GM19043 (cell line): ENCODE data around the gene CHRD.

Experiments
- ATAC-seq: cut with Tn5 transposase; IDR thresholded peaks from one replicate; pipeline ENCODE4 v1.9.1; 2021; ENCODE audit warnings: low read depth; ENCODE audit not compliant: unreplicated experiment

Gene CHRD

DNA sequence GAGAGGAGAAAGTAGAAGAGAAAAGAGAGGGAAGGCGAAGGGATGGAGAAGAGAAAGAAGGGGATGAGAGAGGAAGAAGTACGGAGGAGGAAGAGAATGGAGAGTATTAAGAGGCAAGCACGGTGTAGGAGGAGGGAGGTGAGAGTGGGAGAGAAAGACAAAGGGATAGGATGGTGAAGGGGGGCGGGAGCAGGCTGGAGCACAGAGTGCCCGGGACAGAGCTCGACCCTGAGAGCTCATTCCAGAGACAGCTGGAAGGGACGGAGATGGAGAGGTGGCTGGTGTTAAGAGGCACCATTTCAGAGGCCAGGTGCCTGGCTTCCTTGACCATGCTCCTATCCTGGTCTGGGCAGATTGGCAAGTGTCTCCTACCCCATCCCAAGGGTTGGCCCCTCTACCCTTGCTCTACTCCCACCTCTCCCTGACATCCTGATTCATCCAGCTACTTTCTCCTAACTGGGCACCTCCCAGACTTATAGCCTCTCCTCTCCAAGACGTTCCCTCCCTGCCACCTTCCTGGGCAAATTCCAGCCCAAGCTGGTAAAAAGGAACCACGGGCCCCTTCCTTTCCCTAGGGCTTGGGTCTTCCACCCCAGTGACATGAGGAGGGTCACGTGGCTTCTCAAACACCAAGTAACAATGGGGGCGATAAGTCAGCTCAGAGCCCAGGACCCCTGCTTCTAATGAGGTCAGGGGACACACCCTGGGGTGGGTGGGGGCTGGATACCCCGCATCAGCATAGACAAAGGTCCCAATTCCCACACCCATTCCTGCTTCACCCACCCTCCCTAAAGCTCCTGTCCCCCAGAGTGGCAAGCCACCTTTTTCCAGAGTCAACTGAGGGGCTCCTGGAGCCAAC is 19.6 kb upstream of the CHRD start:
- no peak for ATAC-seq

DNA sequence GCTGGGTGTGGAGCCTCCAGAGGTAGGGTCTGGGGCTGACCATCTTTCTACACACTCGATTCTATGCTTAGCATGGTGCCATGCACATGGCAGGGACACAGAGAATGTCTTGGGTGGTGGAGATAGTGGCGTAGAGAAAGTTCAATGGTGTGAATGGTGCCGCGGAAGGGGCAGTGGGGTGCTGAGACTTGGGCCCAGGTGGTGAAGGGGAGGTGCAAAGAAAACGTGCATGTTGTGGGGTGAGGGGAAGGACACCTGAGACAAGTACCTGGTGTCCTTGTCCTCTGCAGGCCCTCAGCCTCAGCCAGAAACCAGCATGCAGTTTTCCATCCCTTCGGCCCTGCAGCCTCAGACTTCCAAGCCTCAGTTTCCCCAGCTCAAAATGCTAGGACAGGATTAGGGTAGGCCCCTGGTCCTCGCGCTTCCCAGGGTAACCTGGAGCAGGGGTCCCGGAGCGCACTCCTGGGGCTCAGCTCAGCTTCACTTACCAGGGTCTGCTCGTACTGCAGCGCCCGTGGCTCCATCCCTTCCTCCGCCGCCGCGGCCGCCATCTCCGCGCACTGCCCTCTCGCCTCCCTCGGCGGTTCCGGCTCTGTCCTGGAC is 18.8 kb upstream of the CHRD start:
- no peak for ATAC-seq

DNA sequence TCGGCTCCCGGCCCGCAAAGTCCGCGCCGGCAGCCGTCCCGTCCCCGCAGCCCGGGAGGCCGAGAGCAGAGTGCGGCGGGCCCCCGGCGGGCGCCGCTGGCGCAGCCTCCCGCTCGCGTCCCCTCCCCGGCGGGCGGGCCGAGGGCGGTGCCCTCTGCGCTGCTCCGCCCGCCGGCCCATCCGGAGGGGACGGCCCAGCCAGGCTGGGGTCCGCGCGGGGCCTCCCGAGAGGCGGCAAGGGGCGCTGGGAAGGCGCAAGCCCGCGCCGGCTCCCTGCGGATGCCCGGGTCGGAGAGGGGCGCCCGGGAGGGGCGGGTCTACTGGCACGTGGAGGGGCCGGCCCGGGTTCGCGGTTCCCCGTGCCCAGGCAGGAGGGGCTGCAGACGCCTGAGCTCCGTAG is 18.3 kb upstream of the CHRD start, which contains the start of the genes CLCN2 and POLR2H:
Gene CLCN2, minus strand, starts transcription at position 74 of the 400 bp plus-strand sequence. CDS start 126 bp downstream, outside the sequence.
Gene POLR2H, plus strand, starts transcription at position 179 of the 400 bp plus-strand sequence. CDS start 1,783 bp downstream, outside the sequence.
- peak; percentile 32 for ATAC-seq

DNA sequence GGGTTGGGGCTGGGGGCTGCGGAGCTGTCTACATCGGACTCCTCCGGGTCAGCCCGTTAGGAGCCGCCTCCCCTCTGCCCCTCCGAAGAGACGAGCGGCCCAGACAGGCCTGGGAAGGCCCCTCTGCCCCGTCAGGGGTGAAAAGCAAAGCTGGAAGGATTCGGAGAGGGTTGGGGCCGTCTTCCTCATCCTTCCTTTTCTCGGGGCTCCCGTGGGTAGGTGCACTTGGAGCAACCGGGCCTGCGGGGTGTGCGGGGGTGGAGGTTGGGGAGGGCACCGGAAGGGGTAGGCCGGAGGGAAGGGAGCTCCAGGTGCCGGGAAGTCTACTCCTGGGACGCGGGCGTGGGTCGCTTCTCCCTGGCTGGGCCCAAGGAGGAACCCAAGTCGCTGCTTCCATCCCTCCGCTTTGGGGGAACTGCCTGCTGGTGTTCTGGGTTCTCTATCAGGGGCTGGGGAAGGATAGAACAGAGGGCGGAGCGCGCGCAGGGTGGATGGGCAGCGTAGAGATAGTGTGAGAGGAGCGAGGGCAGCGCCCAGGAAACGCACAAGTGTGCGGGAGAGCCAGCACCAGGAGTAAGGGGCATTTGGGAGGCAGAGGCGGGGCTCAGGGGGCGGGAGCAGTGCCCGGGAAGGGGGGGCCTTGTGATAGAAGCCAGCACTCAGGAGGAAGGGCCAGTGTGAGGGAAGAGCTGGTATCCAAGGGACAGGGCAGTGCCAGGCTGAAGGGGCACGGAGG is 17.8 kb upstream of the CHRD start:
- no peak for ATAC-seq

DNA sequence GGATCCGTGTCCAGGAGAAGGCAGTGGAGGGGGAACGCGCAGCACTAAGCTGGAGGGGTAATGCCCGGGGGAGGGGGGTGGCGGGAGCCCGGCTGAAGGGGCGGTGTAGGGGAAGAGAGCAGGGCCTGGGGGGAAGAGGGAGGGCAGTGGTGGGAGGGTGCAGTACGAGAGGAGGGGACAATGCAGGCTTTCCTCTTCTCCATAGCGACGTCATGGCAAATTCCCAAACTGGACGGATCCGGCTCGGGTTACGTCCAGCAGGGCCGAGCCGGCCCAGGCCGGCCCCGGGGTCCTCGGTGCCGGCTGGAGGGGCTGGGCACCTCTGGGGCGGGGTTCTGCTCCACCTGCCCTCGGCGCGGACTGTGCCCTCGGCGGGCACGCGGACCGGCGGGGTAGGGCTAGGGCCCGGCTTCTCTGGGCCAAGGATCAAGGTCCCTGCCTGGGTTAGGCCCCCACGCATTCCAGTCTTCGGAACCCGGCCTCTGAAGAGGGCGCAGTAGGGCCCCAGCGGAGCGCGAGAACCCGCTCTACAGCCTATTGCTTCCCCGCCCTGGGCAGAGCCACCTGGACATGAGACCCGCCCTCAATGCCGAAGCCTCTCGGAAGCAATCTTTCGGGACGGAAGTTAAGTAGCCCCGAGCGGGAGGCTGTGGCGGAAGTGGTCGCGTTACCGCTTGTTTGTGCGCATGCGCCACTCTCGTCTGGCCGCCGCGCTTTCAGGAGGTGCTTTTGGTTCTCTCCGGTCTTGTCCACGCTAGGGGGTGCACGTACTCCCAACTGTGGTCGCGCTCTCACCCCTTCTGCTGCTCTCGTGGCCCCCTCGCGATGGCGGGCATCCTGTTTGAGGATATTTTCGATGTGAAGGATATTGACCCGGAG is 16.9 kb upstream of the CHRD start:
- peak; percentile 87 for ATAC-seq

DNA sequence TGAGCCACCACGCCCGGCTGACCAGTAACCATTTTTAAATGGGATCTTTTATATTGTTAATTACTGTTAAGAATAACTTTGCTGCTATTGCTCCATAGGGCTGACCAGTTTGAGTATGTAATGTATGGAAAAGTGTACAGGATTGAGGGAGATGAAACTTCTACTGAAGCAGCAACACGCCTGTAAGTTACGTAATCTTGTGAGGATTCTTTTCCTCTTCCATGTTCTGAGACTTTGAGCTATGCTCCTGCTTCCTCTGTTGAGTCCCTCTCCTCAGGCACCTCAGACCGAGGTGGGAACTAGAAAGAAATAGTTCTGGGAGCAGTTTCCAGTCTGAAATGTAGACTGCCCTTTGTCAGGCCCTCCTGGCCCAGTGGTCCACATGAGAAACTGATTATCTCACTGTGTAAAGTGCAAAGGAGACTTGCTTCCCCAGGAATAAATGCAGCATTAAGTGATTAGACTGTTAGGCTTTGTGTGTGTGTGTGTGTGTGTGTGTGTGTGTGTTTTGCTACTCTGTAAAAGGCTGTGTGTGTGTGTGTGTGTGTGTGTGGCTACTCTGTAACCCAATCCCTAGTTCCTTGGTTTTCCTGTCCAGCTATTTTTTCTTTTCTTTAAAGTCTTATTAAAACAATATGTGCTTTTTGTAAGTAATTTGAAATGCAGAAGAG is 13.1 kb upstream of the CHRD start:
- ATAC-seq = no peak

DNA sequence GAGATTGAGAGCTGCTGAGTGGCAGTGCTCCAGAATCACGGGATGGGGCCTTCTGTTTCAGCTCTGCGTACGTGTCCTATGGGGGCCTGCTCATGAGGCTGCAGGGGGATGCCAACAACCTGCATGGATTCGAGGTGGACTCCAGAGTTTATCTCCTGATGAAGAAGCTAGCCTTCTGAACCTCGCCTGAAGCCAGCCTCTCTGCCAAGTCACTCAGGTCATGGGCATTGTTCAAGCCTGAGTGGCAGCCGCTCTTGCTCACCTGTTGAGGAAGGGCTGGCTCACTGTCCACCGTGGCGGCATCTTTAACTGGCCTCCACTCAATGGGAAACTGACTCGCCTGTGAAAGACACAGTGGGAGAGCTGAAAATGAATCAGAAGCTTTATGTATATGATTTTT is 11.7 kb upstream of the CHRD start:
- no peak for ATAC-seq

DNA sequence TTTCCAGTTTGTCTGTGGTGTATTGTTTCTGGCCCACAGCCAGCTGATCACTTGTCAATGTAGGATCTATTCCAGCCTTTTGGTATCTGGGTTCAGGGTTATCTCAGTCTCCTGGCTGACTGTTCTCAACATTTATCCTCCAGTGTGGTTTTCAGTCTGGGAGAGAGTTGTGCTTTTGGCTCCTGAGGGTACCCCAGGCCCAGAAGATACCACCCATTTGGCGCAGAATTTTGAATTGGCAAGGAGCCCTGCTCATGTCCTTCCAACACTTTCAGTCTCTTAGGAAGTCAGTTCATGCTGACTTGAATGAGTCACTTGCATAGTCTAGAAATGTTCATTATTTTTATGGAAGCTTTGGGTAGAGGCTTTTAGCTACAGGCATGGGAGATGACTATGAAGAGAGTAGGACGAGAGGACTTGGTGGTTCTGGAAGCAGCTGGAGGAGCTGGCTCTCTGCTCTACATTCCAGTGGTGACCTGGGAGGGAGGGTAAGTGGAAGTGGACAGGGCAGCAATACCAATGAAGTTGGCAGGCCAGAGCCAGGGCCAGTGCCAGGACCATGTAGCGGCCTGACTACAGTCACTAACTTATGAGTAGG is 11.2 kb upstream of the CHRD start:
- no peak for ATAC-seq

DNA sequence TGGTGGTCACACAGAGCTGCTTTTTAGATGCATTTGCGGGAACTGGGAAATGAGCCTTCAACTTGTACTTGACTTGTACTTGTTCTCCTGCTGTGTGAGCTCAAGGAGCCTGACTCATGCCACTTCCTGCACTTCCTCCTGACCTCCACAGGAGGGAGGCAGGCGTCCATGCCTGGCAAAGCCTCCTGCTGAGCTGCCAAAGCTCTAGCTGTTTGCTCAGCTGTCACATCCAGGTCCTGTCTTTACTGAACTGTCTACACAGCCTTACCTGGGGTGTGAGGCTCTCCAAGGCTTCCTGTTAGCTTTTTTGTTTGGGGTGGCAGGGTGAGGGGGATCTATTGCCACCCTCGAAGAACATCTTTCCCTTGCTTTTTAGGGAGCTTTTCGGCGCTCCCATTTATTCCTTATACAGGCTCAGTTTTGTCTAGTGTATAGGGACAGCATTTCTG is 8.3 kb upstream of the CHRD start:
- ATAC-seq = peak; percentile 89

DNA sequence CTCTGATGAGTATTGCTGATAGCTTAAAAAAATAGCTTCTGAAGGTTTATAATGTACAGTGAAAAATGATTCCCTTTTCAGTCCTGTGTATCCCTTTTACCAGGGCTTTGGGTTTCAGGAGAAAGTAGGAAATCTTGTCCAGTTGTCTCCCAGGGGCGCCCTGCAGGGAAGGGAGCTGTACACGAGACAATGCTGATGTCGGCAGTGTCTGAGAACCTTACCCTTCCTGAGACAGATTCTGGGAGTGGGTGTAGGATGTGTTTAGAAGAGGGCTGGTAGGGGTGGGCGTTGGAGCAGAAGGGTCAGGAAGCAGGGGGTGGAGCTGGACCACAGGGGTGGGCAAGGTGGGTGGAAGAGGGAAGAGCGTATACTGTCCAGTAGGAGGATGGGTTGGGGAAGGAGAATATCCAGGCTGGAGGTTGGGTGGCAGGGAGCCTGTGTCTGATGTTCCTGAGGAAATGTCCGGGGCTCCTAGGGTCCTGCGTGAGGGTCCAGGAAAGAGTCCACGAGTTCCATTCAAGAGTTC is 7.5 kb upstream of the CHRD start:
- ATAC-seq = no peak

DNA sequence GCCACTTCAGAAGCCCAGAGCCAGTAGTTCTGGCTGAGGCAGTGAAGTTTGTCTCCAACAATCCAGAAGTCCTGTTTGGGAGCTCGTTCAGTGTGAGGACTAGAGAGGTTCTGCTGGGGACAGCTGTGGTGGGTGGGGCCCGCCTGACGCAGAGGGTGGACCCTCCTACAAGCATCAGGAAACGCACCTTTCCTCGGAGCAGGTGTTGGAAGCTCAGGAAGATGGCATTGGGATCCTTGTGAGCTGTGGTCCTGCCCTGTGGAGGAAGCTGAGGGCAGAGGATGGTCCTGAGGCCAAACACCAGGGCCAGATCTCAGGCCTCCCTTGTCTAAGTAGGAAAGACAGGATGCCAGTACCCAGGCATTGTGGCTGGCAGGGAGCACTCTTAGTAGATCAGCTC is 6.9 kb upstream of the CHRD start:
- ATAC-seq = no peak

DNA sequence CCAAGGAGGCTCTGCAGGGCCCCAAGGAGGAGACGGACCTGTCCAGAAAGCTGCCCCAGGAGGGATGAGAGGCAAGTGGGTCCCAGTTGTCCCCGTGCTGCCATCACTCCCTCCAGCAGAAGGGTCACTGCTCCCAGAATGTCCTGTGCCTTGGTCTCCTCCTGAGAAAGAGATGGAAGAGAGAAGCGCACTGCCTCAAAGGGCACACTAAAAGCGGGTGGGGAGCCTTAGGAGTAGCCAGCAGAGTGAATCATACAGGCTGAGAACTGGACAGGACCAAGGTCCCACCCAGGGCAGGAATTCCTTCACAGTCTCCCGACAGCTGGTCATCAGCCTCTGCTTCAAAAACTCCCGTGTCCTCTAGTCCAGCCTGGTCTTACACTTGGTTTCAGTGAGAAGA is 6.4 kb upstream of the CHRD start:
- ATAC-seq = no peak

DNA sequence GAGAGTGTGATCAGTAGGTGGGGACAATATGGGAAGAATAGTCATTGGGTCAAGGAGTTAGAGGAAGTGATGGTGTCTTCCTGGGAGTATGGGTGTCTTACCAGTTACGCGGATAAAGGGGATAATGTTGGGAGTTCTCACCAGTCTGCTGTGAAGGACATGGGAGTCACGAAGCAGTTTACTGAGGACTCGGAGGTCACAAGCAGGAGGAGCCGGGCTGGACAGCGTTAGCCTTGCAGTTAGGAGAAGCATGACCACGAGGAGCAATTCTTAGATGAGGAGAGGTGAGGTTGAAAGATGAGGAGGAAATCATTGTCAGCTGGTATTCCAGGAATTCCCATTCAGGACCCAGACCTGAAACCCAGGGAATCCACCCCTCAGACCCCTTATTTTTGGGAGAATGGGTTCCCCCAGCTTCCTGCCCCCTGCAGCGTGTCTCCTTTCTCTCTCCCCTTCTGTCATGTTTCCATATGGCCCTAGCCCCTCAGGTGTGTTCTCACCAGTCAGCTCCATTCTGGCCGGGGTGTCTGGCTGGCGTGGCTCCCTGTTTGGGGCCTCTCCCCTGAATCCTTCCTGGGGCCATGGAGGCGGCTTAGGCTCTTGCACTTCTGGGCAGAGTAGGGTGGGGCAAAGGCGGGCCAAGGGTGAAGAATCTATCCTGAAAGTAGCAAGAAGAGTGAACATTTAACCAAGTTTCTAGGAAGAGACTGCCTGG is 4.0 kb upstream of the CHRD start:
- ATAC-seq = no peak

DNA sequence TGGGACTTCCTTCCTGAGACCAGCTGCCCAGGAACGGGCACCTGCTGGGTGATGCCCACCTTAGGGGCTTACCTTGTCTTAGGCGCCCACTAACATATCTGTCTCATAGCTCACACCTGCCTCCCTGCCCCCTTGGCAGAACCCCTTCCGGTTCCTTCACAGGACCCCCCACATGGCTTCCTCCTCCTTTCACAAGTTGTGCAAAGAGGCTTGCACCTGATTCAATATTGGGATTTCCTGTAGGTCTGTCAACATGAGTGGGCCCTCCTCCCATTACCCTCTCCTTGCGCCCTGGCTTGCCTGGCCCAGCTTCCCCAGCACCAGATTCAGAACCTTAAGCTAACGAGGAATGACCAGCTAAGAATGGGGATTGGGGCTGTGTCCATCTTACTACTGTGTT is 2.5 kb upstream of the CHRD start:
- ATAC-seq = no peak

DNA sequence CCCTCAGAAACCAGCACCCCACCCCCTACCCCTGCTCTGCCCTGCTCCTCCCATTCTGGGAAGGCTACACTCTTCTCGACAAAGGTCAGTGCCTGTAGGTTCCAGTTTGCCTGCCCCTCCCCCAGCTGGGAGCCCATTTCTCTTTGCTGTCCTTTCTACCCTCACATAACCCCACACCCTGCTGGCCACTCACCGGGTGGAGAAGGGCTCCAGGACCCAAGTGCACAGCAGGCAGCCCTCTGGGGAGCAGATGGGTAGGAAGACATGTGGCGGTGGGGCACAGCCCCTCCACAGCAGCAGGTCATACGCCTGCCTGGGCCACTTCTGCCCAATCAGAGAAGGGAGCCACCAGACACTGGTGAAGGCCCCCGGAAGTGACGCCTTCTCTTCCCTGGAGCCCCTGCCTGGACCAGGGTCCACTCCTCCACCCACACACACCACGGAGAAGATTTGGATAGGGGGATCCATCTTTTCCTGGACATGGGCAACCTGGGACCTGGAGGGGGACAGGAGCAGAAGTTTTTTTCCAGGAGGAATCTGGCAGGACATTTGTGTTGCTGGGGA is 1.9 kb upstream of the CHRD start, which contains the start of gene THPO:
Gene THPO, minus strand, starts transcription at position 326 of the 564 bp plus-strand sequence. CDS start 1,948 bp downstream, outside the sequence.
- no peak for ATAC-seq

DNA sequence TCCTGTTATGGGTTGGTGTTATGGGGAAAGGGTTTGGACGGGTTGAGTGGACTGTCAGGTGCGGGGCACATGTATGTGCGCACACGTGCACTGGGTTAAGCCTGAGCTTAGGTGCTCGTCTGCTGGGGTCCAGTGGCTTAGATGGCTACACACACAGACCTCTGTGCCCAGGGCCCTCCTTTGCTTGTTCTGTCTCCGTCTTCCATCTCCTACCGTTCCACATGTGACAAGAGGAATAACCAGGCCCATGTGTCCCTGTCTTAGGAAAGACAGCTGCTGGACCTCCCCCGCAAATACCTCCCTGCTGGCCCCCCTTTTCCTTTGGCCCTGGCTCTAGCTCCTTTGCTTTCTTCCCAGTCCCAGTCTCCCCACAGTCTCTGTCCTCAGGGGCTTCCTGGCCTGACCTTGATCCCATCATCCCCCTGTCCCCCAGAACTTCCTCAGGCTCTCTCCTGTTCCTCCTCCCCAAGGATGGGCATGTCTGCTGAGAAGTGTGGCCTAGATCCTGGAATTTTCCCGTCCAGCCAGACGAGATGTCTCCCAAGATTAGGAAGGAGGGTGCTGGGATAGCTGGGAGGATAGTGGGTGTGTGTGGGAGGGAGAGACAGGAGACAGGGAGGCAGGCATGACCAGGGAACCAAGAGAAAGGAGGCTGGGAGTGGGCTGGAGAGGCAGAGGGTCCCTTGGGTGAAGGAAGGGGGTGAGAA is 1.1 kb upstream of the CHRD start:
- ATAC-seq = no peak

DNA sequence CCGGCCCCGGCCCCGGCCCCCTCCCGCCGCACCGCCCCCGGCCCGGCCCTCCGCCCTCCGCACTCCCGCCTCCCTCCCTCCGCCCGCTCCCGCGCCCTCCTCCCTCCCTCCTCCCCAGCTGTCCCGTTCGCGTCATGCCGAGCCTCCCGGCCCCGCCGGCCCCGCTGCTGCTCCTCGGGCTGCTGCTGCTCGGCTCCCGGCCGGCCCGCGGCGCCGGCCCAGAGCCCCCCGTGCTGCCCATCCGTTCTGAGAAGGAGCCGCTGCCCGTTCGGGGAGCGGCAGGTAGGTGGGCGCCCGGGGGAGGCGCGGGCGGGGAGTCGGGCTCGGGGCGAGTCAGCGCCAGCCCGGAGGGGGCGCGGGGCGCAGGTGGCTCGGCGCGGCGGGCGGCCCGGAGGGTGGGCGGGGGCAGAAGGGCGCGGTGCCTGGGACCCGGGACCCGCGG is 352 bp downstream of the CHRD start:
- ATAC-seq = no peak
